Left ventricle myocardium inferior (tissue), 1 donor: ENCODE data around the gene ERRFI1. TPM values are rescaled to one million over a fixed set of nuclear protein-coding genes. Genes with fewer than 3 reads are reported as not detected.

ENCODE experiments used
- DNase-seq: peaks from one replicate; pipeline ENCODE4 v3.0.0-alpha.2; 2020
- H3K27ac ChIP-seq: fragments of 200-600 bp; replicated peaks from 2 replicates; pipeline ENCODE4 v1.8.0; 2021
- H3K27me3 ChIP-seq: fragments of 200-600 bp; 2 replicates; pipeline ENCODE4 v1.8.0; 2021; ENCODE audit warnings: low read depth
- H3K36me3 ChIP-seq: fragments of 200-600 bp; 2 replicates; pipeline ENCODE4 v1.8.0; 2021
- H3K4me1 ChIP-seq: fragments of 200-600 bp; 2 replicates; pipeline ENCODE4 v1.8.0; 2021
- H3K4me3 ChIP-seq: fragments of 200-600 bp; 2 replicates; pipeline ENCODE4 v1.8.0; 2021; ENCODE audit warnings: mild to moderate bottlenecking, moderate library complexity
- H3K9me3 ChIP-seq: fragments of 200-600 bp; replicated peaks from 2 replicates; pipeline ENCODE4 v1.8.0; 2021
- CTCF ChIP-seq: fragments of 200-600 bp; IDR thresholded peaks from 2 replicates; pipeline ENCODE4 v1.8.0; 2021; ENCODE audit warnings: antibody characterized with exemption, mild to moderate bottlenecking, borderline replicate concordance
- intact Hi-C: fragments of 100-400 bp; cut with micrococcal nuclease; formaldehyde crosslinking; loops from one replicate; pipeline ENCODE4 v1.11.0; 2022
- total RNA-seq: library from RNA; stranded (reverse); fragmentation: NEBNext Ultra II Directional; extraction: Animal tissue kit (Norgen Biotek cat#: 25700); gene quantifications from one replicate; pipeline ENCODE4 v1.2.1, GENCODE V29; 2021
- donor health status: DM: no; HTN: yes; CAD: no; lungs with severe emphysema.

The ERRFI1 gene
- total RNA-seq, 1 donor from 2014 or later, result 10.8 TPM

DNA sequence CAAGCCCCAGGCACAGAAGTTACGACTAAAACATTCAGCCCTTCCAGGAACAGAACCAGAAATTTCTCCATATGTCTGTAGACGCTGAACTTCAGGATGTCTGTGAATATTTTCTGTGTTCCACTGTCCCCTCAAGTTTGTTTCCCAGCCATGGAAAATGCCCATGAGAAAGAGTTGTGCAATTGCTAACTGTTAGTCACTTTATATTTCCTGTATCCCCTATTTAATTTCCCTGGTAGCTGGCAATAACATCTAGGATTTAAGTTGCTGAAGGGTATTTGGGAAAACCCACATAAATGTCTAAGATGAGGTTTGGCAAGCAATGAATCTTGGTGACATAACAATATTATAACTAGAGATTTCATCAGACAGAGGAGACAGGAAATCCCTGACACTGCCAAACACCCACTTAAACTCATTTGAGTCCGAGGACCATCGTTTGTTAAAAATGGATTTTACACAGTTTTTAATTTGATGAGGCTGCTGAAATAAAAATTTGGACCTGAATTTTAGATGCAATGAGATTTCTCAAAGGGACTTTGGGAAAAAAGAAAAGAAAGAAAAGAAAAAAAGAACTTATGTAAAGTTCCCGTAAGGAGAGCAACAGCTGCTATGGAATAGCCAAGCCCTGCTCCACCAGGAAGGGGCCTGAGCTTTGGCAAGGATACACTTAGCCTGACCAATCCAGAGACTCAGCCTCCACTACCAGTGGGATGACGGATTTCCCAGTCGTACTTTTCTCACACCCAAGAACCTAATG is 21.8 kb upstream of the ERRFI1 start:
- no peaks in the 10 kb centered on the region for H3K36me3 ChIP-seq
- peaks cover 14% of the 10 kb centered on the region for H3K4me1 ChIP-seq
- peak; percentile 36 for DNase-seq
- no peaks in the 10 kb centered on the region for H3K27me3 ChIP-seq
- peak overlapping the region; percentile 37 for H3K4me3 ChIP-seq
- no peaks in the 10 kb centered on the region for H3K9me3 ChIP-seq
- intact Hi-C loops, result no loop called here
- no peak for TF ChIP-seq CTCF
- H3K27ac ChIP-seq, result peak overlapping the region; percentile 83

DNA sequence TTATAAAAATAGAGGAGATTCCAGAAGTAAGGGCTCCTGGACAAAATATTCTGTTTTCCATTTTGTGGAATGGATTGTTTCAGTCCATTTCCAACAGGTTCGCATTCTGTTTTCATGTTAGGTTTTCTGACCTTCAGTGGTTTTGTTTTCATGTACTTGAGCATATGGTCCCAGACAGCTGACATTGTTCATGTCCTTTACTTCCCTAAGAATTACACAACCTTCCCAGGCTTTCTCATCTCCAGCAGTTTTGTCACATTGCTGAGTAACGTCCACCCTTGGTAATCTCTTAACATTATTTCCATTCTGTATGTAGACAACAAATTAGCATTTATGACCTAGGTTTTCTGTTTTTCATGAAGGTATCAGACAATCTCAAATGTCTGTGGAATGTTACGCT is 21.0 kb upstream of the ERRFI1 start:
- Histone ChIP-seq H3K36me3 (no peaks in the 10 kb centered on the region), H3K4me3 (no peak overlapping the region), H3K27me3 (no peaks in the 10 kb centered on the region), H3K4me1 (peaks cover 14% of the 10 kb centered on the region), H3K27ac (peak overlapping the region; percentile 83), H3K9me3 (peaks cover 7% of the 10 kb centered on the region)
- intact Hi-C loops, result no loop called here
- no peak for DNase-seq
- TF ChIP-seq CTCF, result no peak

- H3K36me3 ChIP-seq, result no peaks in the 10 kb centered on the region
- H3K4me1 ChIP-seq, result peaks cover 14% of the 10 kb centered on the region
- no peak for DNase-seq
- TF ChIP-seq CTCF, result no peak
- no peaks in the 10 kb centered on the region for H3K27me3 ChIP-seq
- intact Hi-C loops, result no loop called here
- H3K4me3 ChIP-seq, result no peak overlapping the region
- H3K27ac ChIP-seq, result no peak overlapping the region
- peaks cover 14% of the 10 kb centered on the region for H3K9me3 ChIP-seq
Observed at GRCh38 chr1:8046391-8046790, 20.3 kb upstream of the ERRFI1 start.

DNA sequence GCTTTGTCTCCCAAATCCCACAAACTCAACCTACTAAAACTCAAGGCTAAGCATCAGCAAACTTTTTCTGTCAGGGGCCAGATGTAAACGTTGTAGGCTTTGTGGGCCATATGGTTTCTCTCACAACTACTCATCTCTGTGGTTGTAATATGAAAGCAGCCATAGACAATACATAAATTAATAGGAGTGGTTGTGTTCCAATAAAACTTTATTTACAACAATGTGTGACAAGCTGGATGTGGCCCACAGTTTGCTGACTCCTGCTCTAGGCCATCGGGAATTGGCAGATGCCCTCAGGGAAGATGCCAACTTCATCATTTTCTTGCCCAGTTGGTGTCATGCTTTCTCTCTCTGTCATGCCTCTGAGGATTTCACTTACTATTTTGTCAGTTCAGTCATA is 17.5 kb upstream of the ERRFI1 start:
- TF ChIP-seq CTCF, result no peak
- H3K4me1 ChIP-seq, result peaks cover 14% of the 10 kb centered on the region
- H3K9me3 ChIP-seq, result peaks cover 25% of the 10 kb centered on the region
- H3K27ac ChIP-seq, result no peak overlapping the region
- no peak for DNase-seq
- H3K36me3 ChIP-seq, result no peaks in the 10 kb centered on the region
- H3K27me3 ChIP-seq, result no peaks in the 10 kb centered on the region
- intact Hi-C loops, result no loop called here
- no peak overlapping the region for H3K4me3 ChIP-seq

DNA sequence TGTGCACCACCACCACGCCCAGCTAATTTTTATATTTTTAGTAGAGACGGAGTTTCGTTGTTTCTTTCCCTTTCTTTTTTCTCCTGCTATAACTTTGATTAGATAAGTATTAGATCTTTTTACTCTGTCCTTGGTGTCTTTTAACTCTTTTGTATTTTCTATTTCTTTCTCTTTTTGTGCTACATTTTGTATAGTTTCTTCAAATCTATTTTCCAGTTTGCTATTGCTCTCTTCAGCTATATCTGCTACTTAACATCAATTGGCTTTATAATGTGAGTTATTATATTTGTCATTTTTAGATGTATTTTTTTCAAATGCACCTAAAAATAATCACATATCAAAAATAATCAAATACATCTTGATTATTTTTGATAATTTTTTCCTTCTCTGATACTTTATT is 16.0 kb upstream of the ERRFI1 start:
- no peak for TF ChIP-seq CTCF
- peaks cover 25% of the 10 kb centered on the region for H3K9me3 ChIP-seq
- H3K27ac ChIP-seq, result no peak overlapping the region
- no peak overlapping the region for H3K4me3 ChIP-seq
- intact Hi-C loops, result no loop called here
- no peaks in the 10 kb centered on the region for H3K27me3 ChIP-seq
- H3K4me1 ChIP-seq, result no peaks in the 10 kb centered on the region
- H3K36me3 ChIP-seq, result no peaks in the 10 kb centered on the region
- no peak for DNase-seq
